Measurements from ENCODE around the gene TGFB1I1. TPM values are rescaled to one million over a fixed set of nuclear protein-coding genes. Genes with fewer than 3 reads are reported as not detected.

The TGFB1I1 gene
- total RNA-seq, 3 donors from 2014 or later = 17.4 to 31.8 (median 30.1) TPM

DNA sequence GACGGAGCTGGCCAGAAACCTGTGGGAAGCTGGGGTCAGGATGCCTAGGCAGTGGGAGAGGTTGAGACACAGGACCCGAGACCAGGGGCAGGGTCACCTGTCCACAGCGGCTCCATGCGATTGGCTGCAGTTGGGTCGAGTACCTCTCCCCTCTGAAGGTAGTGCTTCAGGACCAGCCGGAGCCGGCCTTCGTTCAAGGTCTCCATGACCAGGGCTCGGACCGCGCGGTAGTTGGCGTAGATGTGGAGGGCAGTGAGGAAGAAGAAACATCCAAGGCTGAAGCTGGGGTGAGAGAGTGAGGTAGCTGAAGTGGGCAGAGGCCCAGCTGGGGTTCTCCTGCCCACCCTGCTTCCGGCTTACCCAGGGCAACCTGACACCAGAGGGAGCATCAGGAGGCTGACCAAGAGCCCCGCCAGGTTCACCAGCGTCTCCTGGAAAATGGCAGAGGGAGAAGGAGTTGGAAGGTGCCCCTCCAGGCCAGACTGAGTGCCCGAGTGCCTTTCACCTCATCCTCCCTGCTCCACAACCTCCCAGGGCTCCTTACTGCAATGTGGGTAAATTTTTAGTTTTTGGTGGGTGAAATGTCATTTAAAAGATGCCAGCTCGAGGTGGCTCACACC lies 21.7 kb downstream of the TGFB1I1 start:
- peaks cover 2% of the 10 kb centered on the region for H3K36me3 ChIP-seq
- H3K27ac ChIP-seq = no peak overlapping the region
- TF ChIP-seq POLR2A (IDR thresholded peaks at IDR 0.05) (no peak), POLR2AphosphoS5 (IDR thresholded peaks at IDR 0.05) (no peak)
- TF ChIP-seq, protein P1, sequence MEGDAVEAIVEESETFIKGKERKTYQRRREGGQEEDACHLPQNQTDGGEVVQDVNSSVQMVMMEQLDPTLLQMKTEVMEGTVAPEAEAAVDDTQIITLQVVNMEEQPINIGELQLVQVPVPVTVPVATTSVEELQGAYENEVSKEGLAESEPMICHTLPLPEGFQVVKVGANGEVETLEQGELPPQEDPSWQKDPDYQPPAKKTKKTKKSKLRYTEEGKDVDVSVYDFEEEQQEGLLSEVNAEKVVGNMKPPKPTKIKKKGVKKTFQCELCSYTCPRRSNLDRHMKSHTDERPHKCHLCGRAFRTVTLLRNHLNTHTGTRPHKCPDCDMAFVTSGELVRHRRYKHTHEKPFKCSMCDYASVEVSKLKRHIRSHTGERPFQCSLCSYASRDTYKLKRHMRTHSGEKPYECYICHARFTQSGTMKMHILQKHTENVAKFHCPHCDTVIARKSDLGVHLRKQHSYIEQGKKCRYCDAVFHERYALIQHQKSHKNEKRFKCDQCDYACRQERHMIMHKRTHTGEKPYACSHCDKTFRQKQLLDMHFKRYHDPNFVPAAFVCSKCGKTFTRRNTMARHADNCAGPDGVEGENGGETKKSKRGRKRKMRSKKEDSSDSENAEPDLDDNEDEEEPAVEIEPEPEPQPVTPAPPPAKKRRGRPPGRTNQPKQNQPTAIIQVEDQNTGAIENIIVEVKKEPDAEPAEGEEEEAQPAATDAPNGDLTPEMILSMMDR (IDR thresholded peaks at IDR 0.05) = no peak
- no peaks in the 10 kb centered on the region for H3K9me3 ChIP-seq
- H3K4me3 ChIP-seq = no peak overlapping the region
- no peaks in the 10 kb centered on the region for H3K27me3 ChIP-seq
- no peak for DNase-seq (ENCODE audit: low spot score in 2 of 2)
- intact Hi-C loops (cut with DNase I; ENCODE audit: low total_unique reads) = no loop called here
- H3K4me1 ChIP-seq = peaks cover 0 to under 1% of the 10 kb centered on the region in 2 donors

DNA sequence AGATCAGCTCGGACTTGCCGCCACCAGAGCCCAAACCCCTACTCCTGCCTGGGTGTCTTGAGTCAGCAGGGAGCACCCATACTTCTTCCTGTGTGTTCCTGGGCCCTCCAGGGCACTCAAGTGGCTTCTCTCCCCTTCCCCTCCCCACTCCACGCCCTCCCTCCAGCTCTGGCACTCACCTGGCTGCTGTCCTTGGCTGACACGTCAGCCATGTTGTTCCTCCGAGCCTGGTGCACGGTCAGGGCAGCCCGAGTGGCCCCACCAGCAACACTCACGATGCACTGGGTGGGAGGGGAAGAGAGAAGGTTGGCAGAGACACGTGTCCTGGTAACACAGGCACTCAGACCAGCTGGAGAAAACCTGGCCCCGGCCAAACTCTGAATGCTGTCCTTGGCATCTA lies 24.7 kb downstream of the TGFB1I1 start:
- no peak overlapping the region for H3K4me3 ChIP-seq
- H3K4me1 ChIP-seq = no peaks in the 10 kb centered on the region
- H3K9me3 ChIP-seq = no peaks in the 10 kb centered on the region
- DNase-seq (ENCODE audit: low spot score in 2 of 2) = no peak
- TF ChIP-seq POLR2A (IDR thresholded peaks at IDR 0.05) (no peak), POLR2AphosphoS5 (IDR thresholded peaks at IDR 0.05) (no peak)
- TF ChIP-seq, protein P1 (IDR thresholded peaks at IDR 0.05) = no peak
- H3K36me3 ChIP-seq = peaks cover 2% of the 10 kb centered on the region
- intact Hi-C loops (cut with DNase I; ENCODE audit: low total_unique reads) = no loop called here
- H3K27me3 ChIP-seq = no peaks in the 10 kb centered on the region
- no peak overlapping the region for H3K27ac ChIP-seq

DNA sequence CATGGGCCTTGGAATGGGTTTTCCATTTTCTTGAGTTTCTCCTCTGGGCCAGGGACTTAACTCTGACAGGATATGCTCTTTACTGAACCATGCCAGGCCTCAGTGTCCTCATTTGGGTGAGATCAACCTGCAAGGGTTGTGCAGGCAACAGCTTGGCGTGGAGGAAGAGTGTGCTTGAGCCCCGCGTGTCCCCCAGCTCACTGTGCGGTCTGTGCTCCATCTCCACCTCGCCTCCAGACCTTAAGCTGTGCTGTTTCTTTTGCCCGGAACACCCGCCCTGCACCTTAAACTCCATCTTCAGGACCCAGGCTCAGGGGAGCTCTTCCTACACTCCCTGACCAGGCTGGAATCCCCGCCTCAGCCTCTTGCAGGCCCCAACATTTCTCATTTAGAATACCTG lies 26.5 kb downstream of the TGFB1I1 start:
- no peaks in the 10 kb centered on the region for H3K4me1 ChIP-seq
- no peak overlapping the region for H3K4me3 ChIP-seq
- TF ChIP-seq POLR2AphosphoS5 (IDR thresholded peaks at IDR 0.05) = no peak
- H3K27me3 ChIP-seq = no peaks in the 10 kb centered on the region
- H3K9me3 ChIP-seq = no peaks in the 10 kb centered on the region
- H3K27ac ChIP-seq = no peak overlapping the region
- H3K36me3 ChIP-seq = no peaks in the 10 kb centered on the region
- intact Hi-C loops (cut with DNase I; ENCODE audit: low total_unique reads) = no loop called here
- DNase-seq (ENCODE audit: low spot score in 2 of 2) = no peak

DNA sequence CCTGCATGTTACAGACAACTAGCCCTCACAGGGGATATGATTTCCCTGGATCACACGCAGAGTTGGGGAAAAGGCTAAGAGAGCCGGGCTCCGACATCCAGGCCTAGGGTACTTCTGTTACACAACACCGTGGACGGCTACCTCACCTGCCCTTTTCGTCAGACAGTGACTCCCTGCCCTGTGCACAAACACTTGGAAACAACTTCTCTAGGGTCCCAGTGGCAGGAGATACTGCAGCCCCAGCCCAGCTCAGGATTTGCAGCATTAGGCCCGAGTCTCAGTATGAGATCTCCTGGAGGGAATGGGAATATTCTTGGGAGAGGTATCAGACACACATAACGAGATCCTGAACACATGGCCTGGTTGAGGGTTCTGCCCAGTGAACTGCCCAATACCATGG lies 28.0 kb downstream of the TGFB1I1 start:
- Histone ChIP-seq H3K4me3 (no peak overlapping the region), H3K27ac (no peak overlapping the region), H3K27me3 (no peaks in the 10 kb centered on the region), H3K4me1 (no peaks in the 10 kb centered on the region), H3K9me3 (no peaks in the 10 kb centered on the region), H3K36me3 (no peaks in the 10 kb centered on the region)
- TF ChIP-seq POLR2AphosphoS5 (IDR thresholded peaks at IDR 0.05) (no peak), POLR2A (IDR thresholded peaks at IDR 0.05) (no peak)
- TF ChIP-seq, protein P1 (IDR thresholded peaks at IDR 0.05) = no peak
- DNase-seq (ENCODE audit: low spot score in 2 of 2) = no peak
- intact Hi-C loops (cut with DNase I; ENCODE audit: low total_unique reads) = no loop called here

DNA sequence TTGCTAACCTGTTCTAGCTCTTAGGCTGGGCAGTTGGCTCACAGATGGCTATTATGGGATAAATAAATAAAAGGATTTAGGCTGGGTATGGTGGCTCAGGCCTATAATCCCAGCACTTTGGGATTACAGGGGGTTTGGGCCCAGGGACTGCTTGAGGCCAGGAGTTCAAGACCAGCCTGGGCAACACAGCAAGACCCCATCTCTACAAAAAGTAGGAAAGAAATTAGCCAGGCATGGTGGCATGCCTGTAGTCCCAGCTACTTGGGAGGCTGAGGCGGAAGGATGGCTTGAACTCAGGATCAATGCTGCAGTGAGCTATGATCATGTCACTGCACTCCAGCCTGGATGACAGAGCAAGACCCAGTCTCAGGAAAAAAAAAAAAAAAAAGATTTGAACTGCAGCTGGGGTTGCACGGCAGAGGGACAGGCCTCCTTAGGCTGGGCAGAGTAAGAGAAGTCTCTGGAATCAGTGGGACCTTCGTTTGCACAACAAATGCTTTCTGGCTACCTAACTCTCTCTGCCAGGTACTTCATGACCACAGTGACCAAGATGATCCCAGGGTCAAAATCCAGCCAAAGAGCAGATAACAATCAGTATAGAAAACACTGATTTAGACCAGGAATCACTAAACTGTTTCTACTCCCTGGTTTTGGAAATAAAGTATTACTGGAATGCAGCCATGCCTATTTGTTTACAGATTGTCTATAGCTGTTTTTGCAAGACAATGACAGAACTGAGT lies 29.4 kb downstream of the TGFB1I1 start:
- Histone ChIP-seq H3K4me1 (no peaks in the 10 kb centered on the region), H3K4me3 (no peak overlapping the region), H3K36me3 (no peaks in the 10 kb centered on the region), H3K27ac (no peak overlapping the region), H3K27me3 (no peaks in the 10 kb centered on the region), H3K9me3 (no peaks in the 10 kb centered on the region)
- intact Hi-C loops (cut with DNase I; ENCODE audit: low total_unique reads) = no loop called here
- TF ChIP-seq, protein P1 (IDR thresholded peaks at IDR 0.05) = no peak
- TF ChIP-seq POLR2AphosphoS5 (IDR thresholded peaks at IDR 0.05) (no peak), POLR2A (IDR thresholded peaks at IDR 0.05) (no peak)
- DNase-seq (ENCODE audit: low spot score in 2 of 2) = no peak

All from breast epithelium (tissue), 4 donors.